K562 (cell line): ENCODE data around the gene AMBP. TPM values are rescaled to one million over a fixed set of nuclear protein-coding genes. Genes with fewer than 3 reads are reported as not detected.

Experiments used
- ATAC-seq: fragments of 200-7000 bp; cut with Tn5 transposase; 3 replicates; pipeline ENCODE4 v1.9.1; 2020; ENCODE audit warnings: moderate library complexity
- BruUV-seq: library from RNA; stranded (reverse); fragments of 400-500 nt; replicated peaks from 2 replicates; lab custom pipeline; 2021; lab: Mats Ljungman, UMichigan
- CTCF ChIA-PET: fragments of 300-600 bp; formaldehyde crosslinking; extraction: SDS; loops from one replicate; lab custom pipeline; 2021; ENCODE audit warnings: low intra/inter-chr PET ratio; lab: Yijun Ruan, JAX
- POLR2A ChIA-PET: fragments of 300-600, 350-650 bp; sonication (Branson Sonifier 250); formaldehyde crosslinking; extraction: SDS; loops from one replicate; lab custom pipeline; 2021; ENCODE audit warnings: antibody characterized with exemption, inconsistent platforms; lab: Yijun Ruan, JAX
- DNase-seq, 4 experiments: peaks; one replicate each; pipeline versions ENCODE4 v3.0.0 to v3.0.0-alpha.2; 2011 to 2018; ENCODE audit warnings: low spot score in 3 of 4, mixed read lengths in 3 of 4; ENCODE audit errors: extremely low read depth in 1 of 4
- FAIRE-seq: peaks from 2 replicates; lab custom pipeline; 2011; peaks lifted over from hg19 to GRCh38; lab: Jason Lieb, UNC
- H2AFZ ChIP-seq: 2 replicates; pipeline ENCODE4 v1.6.0; 2011; ENCODE audit warnings: low read depth, low read length, control low read depth, inconsistent platforms
- H3K27ac ChIP-seq: fragments of 200-600 bp; 3 replicates; pipeline ENCODE4 v1.8.0; 2011; ENCODE audit warnings: low read depth, mild to moderate bottlenecking, control low read depth, inconsistent platforms, low read length, moderate library complexity, mixed read lengths; ENCODE audit errors: extremely low read depth
- H3K27me3 ChIP-seq, 2 experiments: fragments of 300-600 bp in 1 of 2; 2 replicates in 1 of 2; 3 replicates in 1 of 2; pipeline versions ENCODE4 v1.6.0 to v1.8.0; 2011; ENCODE audit warnings: inconsistent platforms in 2 of 2, low read length in 2 of 2, mild to moderate bottlenecking in 1 of 2, mixed read lengths in 1 of 2, moderate library complexity in 1 of 2; ENCODE audit not compliant: control insufficient read depth in 2 of 2, insufficient read depth in 2 of 2
- H3K36me3 ChIP-seq: fragments of 300-600 bp; 3 replicates; pipeline ENCODE4 v1.8.0; 2011; ENCODE audit warnings: mild to moderate bottlenecking, low read length, inconsistent platforms; ENCODE audit not compliant: control insufficient read depth, insufficient read depth
- H3K4me1 ChIP-seq, 2 experiments: fragments of 200-600 bp in 1 of 2; replicated peaks in 1 of 2; 2 replicates in 1 of 2; 3 replicates in 1 of 2; pipeline versions ENCODE4 v1.5.1 to v1.8.0; 2011; ENCODE audit warnings: inconsistent platforms in 2 of 2, low read length in 2 of 2, mild to moderate bottlenecking in 1 of 2, mixed read lengths in 1 of 2, moderate library complexity in 1 of 2; ENCODE audit not compliant: control insufficient read depth in 2 of 2, insufficient read depth in 2 of 2
- H3K4me2 ChIP-seq: 2 replicates; pipeline ENCODE4 v1.6.1; 2011; ENCODE audit warnings: low read length, control low read depth, inconsistent platforms, mixed read lengths; ENCODE audit not compliant: insufficient read depth
- H3K4me3 ChIP-seq: fragments of 200-600 bp; sonication (generic), shearing (Covaris generic); 2 replicates; pipeline ENCODE4 v1.5.1; 2016; ENCODE audit warnings: control low read depth, inconsistent platforms
- H3K79me2 ChIP-seq: fragments of 200-600 bp; 3 replicates; pipeline ENCODE4 v1.8.0; 2011; ENCODE audit warnings: low read length, inconsistent platforms; ENCODE audit not compliant: control insufficient read depth, insufficient read depth
- H3K9ac ChIP-seq, 2 experiments: 2 replicates each; pipeline versions ENCODE4 v1.6.0 to v1.6.1; 2011; ENCODE audit warnings: low read depth in 2 of 2, low read length in 2 of 2, control low read depth in 1 of 2, inconsistent platforms in 1 of 2, mild to moderate bottlenecking in 1 of 2, mixed read lengths in 1 of 2; ENCODE audit not compliant: insufficient read depth in 1 of 2
- H3K9me1 ChIP-seq: one replicate; pipeline ENCODE4 v1.6.0; 2011; ENCODE audit warnings: inconsistent platforms, mild to moderate bottlenecking, low read length, moderate library complexity; ENCODE audit not compliant: control insufficient read depth, insufficient read depth
- H3K9me3 ChIP-seq: replicated peaks from 2 replicates; pipeline ENCODE4 v1.5.1; 2011; ENCODE audit warnings: low read depth, low read length, inconsistent platforms; ENCODE audit not compliant: control insufficient read depth, insufficient read depth
- H4K20me1 ChIP-seq: replicated peaks from 2 replicates; pipeline ENCODE4 v1.6.1; 2011; ENCODE audit warnings: low read length, inconsistent platforms, mixed read lengths; ENCODE audit not compliant: control insufficient read depth, insufficient read depth
- C11orf30 ChIP-seq: fragments of 450-650 bp; IDR thresholded peaks from 2 replicates; pipeline ENCODE4 v1.6.1; 2016; ENCODE audit warnings: low read depth, mild to moderate bottlenecking
- HIVEP1 ChIP-seq: fragments of 250-450 bp; sonication (Bioruptor Pico); IDR thresholded peaks from 2 replicates; pipeline ENCODE4 v1.4.0; 2020; ENCODE audit warnings: mild to moderate bottlenecking
- IRF1 ChIP-seq: sonication (generic); formaldehyde crosslinking; IDR thresholded peaks from 2 replicates; pipeline ENCODE4 v1.8.0; 2022; ENCODE audit warnings: missing genetic modification reagents, mild to moderate bottlenecking, borderline replicate concordance
- NBN ChIP-seq: fragments of 450-650 bp; IDR thresholded peaks from 2 replicates; pipeline ENCODE4 v1.6.1; 2016; ENCODE audit warnings: low read depth, mild to moderate bottlenecking
- NCOA6 ChIP-seq: fragments of 450-650 bp; IDR thresholded peaks from 2 replicates; pipeline ENCODE4 v1.6.1; 2017; ENCODE audit warnings: mild to moderate bottlenecking
- NCOR1 ChIP-seq: fragments of 450-650 bp; IDR thresholded peaks from 2 replicates; pipeline ENCODE4 v1.6.1; 2016; ENCODE audit warnings: mild to moderate bottlenecking, moderate library complexity
- WGBS: fragments of 100-300 bp; shearing (Covaris generic); methylation state at CpG from one replicate; pipeline ENCODE4 v1.1.6; 2016; ENCODE audit warnings: low coverage, mixed read lengths; ENCODE audit not compliant: insufficient coverage; ENCODE audit errors: missing lambda C conversion rate; 5-methylcytosine and 5-hydroxymethylcytosine counted together
- in situ Hi-C: fragments of 300-500 bp; cut with MboI; formaldehyde crosslinking; loops from 4 replicates; pipeline ENCODE4 v1.15.0; 2018; ENCODE audit warnings: inconsistent platforms, mixed read lengths
- intact Hi-C: fragments of 100-400 bp; cut with micrococcal nuclease; formaldehyde crosslinking; loops from 2 replicates; pipeline ENCODE4 v1.14.2; 2022
- polyA plus RNA-seq, 8 experiments: library from polyadenylated mRNA; depleted of rRNA in 4 of 8; stranded (reverse) in 5 of 8; unstranded in 3 of 8; fragments of >200 nt; fragmentation: Nextera tagmentation in 2 of 8; fragmentation: Illumina TruSeq in 1 of 8; extraction: Ambion mirVana in 2 of 8; extraction: Trizol in 1 of 8; gene quantifications; 2 replicates each; pipeline versions ENCODE4 v1.2.1 to v1.2.3, GENCODE V29; 2011 to 2014; ENCODE audit warnings: inconsistent platforms in 1 of 8, missing spikeins in 1 of 8
- total RNA-seq, 7 experiments: library from RNA; depleted of rRNA in 6 of 7; stranded (reverse); fragments of >200 nt in 6 of 7; fragmentation: Illumina TruSeq in 2 of 7; extraction: Trizol in 2 of 7; gene quantifications; 2 replicates each; pipeline versions ENCODE4 v1.2.1 to v1.2.3, GENCODE V29; 2011 to 2021; ENCODE audit warnings: low replicate concordance in 1 of 7

The AMBP gene
- total and polyA plus RNA-seq, 9 of the 15 experiments (the other 6 are each of a cell fraction or from before 2014, with no cell fraction given): 1.3 TPM; not detected in 8

GRCh38 chr9:114121227-114122135, 43.4 kb upstream of the AMBP start:
- H3K27me3 ChIP-seq: peaks cover 8 to 34% of the 10 kb centered on the region in 2 experiments; a peak in 4 of 5 replicates
- H3K4me1 ChIP-seq: no peaks in the 10 kb centered on the region
- no peaks in the 10 kb centered on the region for H3K9me1 ChIP-seq
- H3K9me3 ChIP-seq: no peaks in the 10 kb centered on the region
- in situ Hi-C loops: no loop called here
- ChIA-PET POLR2A (interaction anchor here (1.0 to 1.5 kb wide), 2 partner anchors 11 to 134 kb away, joined by 4 to 5 read pairs; no protein-coding TSS in a partner anchor), CTCF (no interaction called here)
- H3K27ac ChIP-seq: no peak overlapping the region
- no peaks in the 10 kb centered on the region for H3K36me3 ChIP-seq
- DNase-seq (no peak), FAIRE-seq (no peak), ATAC-seq (no peak)
- no peaks in the 10 kb centered on the region for H3K79me2 ChIP-seq
- TF ChIP-seq IRF1 (CRISPR knock-in tag): no peak
- TF ChIP-seq NBN: no peak
- no peak for TF ChIP-seq HIVEP1 (CRISPR knock-in tag)
- no peak for TF ChIP-seq NCOA6
- TF ChIP-seq C11orf30: peak; percentile 26
- TF ChIP-seq NCOR1: no peak
- under 1% methylated on average over 16 of the region's 16 CpGs for WGBS
- no peak overlapping the region; a peak in 1 of 4 replicates for H3K9ac ChIP-seq
- no TSS peak for BruUV-seq
- no peak overlapping the region for H3K4me2 ChIP-seq
- H3K4me3 ChIP-seq: no peak overlapping the region
- H4K20me1 ChIP-seq: no peaks in the 10 kb centered on the region
- no peak overlapping the region for H2AFZ ChIP-seq
- intact Hi-C loops: no loop called here
